GM18873 (cell line): ENCODE measurements around the gene ALCAM.
A peak's percentile ranks its signal among the peaks of the same experiment; 100 is the strongest.
"Not testable (repeated sequence)": the region's sequence is repeated elsewhere in the genome, so short reads cannot be mapped to it uniquely, and the experiment has no call there.

Source experiments
- ATAC-seq: cut with Tn5 transposase; IDR thresholded peaks from one replicate; pipeline ENCODE4 v1.9.1; 2021; ENCODE audit warnings: mild to moderate bottlenecking, moderate library complexity, moderate number of reproducible peaks; ENCODE audit not compliant: unreplicated experiment, low FRiP score

Gene ALCAM

DNA sequence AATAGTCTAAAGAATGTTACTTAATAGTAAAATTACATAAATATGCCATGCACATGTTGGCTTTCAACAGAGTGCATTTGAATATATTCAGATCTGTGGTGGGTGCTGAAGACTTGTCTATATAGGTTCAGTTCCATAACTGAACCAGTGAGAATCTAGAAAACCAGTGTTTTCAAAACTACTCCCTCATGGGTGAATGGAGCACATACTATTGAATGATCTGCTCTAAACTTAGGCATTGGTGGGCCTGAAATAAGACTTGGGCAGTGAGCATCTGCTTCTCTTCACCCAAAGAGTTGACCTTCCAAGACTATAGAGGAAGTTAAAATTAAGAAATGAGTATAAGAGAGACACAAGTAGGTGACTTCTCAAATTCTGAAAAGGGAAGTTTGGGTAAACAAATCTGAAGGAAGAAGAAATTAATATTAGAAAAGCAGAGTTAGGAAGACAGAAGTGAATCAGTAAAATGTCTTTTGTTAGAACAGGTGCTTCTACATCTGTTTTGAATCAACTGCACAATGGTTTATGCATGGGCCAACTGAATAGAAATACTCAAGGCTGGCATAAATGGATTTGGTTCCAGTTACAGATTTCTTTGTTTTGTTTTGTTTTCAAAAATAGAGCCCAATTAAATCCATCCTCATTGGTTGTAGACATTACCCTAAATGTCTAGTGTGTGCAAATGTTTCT, 19.3 kb downstream of the ALCAM start:
- peak; percentile 87 for ATAC-seq

DNA sequence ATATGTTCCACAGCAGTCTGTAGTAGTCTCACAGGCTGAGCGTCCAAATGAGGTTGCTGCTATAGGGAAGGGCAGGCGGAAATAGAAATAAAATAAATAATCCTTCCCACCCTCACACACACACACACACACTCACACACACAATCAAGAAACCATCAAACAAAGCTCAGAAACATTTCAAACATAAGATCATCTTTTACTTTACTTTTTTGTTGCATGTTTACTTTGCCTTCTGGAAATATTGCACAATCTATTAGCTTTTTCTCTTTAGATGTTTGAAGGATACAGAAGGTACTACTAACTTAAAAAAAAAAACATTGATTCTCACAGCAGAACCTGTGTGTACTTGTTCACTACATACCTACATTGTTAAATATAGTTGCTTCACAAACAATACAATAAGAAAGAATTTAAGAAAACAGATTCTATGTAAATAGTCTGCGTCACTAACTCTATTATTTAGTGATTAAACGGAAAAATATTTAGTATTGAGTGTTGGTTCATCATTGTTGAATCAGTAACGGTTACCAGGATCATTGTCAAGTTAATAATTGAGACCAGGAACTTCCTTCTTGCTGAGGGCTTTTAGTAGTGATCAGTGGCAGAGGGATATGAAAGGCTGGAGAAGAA, 20.5 kb downstream of the ALCAM start:
- ATAC-seq = no peak

DNA sequence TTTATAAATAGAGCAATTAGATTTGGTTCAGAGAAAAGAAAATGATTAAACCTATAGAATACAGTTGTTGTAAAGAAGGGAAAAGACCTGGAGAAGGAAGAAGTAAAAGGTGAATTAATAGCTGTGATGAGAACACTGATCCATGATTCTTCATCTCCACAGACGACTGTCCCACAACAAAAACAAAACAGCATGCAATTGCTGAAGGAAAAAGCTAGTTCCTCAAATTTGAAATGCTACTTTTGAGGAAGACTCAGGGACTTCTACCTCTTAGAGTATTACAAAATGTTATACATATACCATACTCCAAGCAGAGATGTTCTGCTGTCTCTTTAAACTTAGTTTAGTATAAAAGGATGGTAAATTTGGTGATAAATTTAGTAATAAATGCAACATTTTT, 21.5 kb downstream of the ALCAM start:
- ATAC-seq = no peak

DNA sequence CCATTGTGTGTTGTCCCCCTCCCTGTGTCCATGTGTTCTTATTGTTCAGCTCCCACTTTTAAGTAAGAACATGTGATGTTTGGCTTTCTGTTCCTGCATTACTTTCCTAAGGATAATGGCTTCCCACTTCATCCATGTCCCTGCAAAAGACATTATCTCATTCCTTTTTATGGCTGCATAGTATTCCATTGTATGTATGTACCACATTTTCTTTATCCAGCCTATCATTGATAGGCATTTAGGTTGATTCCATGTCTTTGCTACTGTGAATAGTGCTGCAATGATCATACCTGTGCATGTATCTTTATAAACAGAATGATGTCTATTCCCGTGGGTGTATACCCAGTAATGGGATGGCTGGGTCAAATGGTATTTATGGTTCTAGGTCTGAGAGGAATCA, 23.1 kb downstream of the ALCAM start:
- not testable (repeated sequence) for ATAC-seq

DNA sequence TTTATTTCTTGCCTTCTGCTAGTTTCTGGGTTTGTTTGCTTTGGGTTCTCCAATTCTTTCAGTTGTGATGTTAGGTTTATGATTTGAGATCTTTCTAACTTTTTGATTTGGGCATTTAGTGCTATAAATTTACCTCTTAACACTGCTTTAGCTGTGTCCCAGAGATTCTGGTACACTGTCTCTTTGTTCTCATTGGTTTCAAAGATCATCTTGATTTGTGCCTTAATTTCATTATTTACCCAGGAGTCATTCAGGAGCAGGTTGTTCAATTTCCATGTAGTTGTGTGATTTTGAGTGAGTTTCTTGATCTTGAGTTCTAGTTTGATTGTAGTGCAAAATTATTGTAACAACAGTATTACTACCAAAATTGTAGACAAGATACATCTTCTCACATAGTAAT, 25.9 kb downstream of the ALCAM start:
- ATAC-seq = not testable (repeated sequence)

DNA sequence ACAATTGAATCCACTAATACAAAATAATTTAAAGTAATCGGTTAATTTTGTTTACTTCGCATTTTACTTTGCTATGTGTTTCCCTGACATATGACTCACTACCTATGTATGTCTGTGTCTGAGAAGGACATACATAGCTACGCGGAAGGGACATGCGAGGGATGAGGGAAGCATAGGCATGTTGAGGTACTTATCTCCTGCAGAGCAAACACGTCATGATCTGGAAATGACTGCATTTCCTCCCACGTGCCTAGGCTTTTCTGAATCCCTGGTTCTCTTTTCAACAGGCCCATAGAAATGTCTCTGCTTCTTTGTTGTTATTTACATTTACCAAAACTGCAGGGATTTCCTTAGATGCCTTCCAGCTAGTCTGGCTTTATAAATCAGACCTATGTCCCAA, 27.5 kb downstream of the ALCAM start:
- ATAC-seq = no peak

DNA sequence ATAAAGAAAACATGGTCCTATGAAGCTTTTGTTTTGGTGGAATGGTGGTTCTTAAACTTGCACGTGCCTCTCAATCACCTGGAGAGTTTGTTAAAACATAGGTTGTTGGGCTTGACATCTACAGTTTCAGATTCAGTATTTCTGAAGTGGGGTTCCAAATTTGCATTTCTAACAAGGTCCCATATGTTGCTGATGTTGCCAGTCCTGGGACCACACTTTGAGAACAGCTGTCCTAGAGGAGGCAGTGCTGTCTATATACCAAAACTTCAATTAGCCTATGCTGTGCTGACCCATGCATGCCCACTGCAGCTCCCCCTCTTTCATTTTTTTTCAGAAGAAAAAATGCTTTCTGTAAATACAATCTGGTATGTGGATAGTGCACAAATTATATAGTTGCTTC, 31.3 kb downstream of the ALCAM start:
- peak; percentile 49 for ATAC-seq

DNA sequence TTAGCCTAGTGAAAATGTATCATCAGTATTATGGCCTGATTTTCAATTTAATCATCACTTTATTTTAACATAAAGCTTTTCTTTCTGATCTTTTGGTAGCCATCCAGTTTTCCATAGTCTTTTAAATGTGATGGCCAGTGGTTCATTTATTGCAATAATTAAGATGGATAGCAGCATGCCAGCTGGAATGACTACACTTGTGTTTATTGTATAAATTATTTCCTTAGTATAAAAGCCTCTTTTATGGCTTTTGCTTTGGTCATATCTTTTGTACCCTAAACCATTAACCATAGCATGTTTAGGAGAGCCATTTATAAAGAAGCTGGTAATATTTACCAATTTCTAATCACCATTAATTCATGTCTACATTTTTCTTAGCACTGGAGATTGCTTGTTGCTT, 31.7 kb downstream of the ALCAM start:
- no peak for ATAC-seq

DNA sequence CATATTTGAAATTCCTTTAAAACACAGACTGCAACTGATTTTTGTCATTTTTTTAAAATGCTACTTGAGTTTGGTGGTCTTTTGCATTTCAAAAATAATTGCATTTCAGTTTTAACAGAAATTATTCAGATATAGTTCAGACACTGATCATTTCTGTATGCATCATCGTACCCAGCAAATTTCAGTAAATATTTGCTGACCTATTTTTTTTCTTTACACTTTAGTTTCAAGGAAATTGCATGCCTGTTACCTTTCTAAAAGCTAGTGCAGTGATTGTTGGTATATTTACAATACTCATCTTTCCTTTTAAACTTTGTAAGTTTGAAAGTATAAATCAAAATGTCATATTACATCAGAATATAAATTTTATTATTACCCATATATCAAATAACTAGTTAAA, 32.4 kb downstream of the ALCAM start:
- ATAC-seq = no peak

DNA sequence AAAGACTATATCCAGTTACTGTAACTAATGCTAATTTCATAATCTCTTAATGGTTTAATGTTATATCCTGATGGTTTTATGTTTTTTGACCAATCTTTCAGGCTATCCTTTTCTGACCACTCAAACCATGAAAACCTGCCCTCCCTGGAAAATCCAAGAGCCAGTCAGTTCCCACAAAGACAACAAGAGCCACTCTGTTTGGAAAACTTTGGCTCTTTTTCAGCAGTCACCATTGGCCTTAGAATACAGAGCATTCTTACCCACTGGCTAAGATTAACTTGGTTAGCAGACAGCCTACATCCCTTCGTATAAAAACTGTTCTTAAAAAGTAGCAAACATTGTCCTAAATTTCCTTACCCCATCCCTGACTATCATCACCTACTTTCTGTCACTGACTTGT, 32.9 kb downstream of the ALCAM start:
- no peak for ATAC-seq

DNA sequence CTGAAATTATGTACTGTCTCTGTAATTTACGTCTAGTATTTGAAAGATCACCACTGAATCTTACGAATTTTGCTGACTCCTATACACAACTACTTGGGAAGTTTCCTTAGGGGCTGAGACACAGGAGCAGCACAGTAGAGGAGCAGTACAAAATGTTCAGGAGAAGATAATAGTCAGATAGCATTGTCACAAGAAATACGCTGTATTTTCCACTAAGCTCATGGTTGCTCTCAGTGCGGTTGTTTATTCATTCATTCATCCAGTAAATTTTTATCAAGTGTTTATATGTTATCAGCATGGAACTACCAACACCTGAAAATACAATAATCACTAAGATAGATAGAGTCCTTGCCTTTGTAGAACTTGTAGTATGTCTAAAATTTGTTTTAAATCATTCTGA, 34.5 kb downstream of the ALCAM start:
- ATAC-seq = no peak

DNA sequence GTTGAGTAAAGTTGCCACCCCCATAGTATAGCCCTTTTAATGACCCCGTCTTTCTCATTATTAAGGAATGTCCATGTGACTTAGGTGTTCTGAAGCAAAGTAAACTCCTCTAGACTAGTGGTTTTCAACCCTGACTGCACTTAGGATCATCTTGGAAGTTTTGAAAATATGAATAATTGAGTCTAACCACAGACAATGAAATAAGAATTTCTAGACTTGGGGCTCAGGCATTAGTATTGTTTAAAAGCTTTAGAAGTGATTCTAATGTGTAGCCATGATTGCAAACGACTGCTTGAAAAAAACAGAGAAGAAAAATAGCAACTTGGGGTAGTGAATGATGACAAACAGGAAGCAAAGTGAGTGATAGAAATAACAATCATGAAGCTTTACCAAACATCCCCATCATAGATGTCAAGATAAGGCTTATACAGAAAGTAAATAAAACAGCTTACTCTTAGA, 35.0 kb downstream of the ALCAM start:
- no peak for ATAC-seq

DNA sequence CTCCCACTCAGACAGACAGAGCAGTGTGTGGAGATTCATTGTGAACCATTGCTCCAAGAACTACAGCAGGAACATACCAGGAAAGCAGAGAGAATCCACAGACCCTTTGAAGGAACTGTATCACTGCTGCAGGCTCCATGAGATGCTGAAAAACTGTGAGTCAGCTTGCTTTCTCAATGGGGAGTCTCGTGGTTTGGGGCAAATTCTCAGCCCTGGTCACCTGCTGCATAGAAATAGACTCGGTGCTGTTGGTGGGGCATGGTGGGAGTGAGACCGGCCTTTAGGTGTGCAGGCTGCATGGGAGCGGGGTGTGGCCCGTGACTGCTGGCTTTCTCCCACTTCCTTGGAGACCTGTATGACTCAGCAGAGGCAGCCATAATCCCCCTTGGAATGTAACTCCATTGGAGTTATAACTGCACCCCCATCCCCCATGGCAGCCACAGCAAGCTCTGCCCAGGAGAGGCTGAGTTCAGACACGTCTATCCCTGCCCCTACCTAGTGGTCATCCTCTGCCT, 35.6 kb downstream of the ALCAM start:
- no peak for ATAC-seq

DNA sequence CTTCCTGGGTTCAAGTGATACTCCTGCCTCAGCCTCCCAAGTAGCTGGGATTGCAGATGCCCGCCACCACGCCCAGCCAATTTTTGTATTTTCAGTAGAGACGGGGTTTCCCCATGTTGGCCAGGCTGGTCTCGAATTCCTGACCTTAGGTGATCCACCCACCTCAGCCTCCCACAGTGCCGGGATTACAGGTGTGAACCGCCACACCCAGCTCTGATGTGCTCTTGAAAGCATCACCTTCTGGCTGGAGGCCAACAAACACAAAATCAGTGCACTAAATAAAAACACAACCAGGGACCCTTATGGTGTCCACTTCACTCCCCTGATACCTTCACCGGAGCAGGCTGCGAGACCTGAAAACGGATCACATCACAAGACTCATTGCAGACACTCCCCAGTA, 36.3 kb downstream of the ALCAM start:
- not testable (repeated sequence) for ATAC-seq

DNA sequence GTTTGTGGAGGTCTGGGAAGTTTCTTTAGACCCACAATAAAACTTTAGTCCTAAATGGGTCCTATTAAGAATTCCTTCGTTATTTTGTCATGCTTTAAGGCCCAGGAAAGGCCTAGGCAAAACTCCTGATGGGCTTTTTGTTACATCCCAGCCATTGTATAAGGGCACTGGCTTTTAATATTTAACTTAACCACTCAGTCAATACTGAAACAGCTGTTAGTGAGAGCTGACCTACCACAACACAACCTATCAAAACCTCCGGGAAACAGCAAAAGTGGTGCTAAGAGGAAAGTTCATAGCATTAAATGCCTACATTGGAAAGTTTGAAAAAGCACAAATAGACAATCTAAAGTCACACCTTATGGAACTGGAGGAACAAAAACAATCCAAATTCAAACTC, 39.6 kb downstream of the ALCAM start:
- ATAC-seq = no peak

DNA sequence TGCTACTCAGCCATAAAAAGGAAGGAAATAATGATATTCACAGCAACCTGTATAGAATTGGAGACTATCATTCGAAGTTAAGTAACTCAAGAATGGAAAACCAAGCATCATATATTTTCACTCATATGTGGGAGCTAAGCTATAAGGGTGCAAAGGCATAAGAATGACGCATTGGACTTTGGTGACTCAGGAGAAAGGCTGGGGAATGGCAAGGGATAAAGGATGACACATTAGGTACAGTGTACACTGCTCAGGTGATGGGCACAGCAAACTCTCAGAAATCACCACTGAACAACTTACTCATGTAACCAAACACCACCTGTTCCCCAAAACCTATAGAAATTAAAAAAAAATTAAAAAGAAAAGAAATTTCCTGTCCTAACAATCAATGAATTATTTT, 42.7 kb downstream of the ALCAM start:
- no peak for ATAC-seq

DNA sequence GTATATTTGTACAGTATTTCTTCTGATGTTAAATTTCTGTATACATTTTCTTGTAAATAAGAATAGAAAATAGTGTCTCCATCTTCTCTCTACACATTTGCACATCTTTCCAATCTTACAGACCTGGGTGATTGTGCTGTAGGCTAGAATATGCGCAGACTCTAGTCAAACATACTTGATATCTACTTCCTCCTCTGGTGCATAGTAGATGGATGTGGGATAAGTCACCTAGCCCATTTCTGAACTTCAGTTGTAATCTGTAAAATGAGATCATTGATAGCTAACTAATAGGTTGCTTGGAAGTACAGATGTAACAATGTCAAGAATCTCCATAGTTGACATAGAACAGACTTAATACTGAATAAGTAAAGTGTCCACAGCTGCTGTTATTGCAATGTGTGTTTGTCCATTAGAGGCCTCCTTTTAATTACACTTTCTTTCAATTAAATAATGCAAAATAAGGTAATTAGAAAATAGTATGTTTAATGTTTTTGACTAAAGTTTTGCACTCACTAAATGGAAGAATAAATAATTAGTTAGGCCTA, 46.7 kb downstream of the ALCAM start:
- no peak for ATAC-seq

DNA sequence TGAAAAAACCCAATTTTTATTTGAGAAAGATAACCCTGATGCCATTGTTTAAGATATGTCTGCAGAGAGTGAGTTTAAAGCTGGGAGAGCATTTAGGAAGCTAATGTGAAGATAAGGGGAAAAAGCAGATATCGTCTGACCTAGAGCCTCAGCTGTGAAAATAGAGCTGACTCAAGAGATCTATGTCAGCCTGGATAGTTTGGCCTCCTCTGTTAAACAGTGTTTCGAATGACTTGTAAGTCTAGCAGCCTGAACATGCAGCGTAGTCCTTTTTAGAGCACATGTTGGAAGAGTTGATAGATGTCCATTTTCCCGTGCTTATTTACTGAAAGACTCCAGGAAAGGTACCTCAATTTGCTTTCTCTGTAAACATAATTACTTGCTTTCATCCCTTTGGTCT, 48.1 kb downstream of the ALCAM start:
- no peak for ATAC-seq

DNA sequence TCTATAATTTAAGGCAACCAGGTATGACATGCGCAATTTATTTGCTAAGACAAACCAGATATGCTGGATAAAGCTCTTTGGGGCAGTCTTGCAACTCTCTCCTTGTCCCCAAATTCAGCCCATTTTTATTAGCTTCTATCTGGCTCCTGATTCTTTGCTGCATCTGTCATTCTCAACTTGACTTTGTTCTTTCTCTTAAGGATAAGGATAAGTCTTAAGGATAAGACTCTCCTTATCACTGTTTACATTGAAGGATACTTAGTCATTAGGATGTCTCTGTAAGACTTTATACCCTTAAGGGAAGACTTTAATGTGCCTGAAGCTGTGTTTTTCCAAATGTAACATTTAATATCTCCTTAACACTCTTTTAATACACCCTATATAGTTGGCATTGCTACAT, 49.2 kb downstream of the ALCAM start:
- ATAC-seq = no peak

DNA sequence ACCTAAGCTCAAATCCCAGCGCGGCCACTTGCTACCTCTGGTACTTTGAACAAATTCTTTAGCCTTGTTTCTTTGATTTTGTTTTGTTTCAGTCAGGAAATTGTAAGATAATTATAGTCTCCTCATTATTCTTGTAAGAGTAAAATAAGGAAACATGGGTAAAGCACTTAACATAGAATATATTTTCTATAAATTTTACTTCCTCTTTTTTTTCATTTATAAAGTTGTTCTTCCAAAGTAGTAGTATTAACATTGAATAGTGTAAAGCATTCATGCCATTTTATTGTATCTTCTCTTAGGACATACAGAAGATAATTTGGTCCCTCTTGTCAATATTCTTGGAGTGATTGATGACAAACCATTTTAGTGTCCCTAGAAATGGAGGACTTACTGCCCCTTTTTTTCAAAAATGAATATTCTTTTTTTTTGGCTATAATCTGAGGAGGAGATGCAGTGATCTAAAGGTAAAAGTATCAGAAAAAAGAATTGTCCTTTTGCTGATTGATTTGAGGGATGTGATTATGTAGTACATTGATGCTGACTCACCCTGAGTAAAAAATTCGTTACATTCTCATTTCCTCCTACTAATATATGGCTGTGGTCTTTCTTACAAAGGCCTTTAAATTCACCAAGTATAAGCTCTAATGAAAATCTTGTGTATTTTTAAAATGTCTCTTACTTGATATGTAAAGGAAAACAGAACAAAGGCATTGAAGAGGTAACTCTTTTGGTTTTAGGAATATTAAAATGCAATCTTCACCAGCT, 51.0 kb downstream of the ALCAM start:
- no peak for ATAC-seq

DNA sequence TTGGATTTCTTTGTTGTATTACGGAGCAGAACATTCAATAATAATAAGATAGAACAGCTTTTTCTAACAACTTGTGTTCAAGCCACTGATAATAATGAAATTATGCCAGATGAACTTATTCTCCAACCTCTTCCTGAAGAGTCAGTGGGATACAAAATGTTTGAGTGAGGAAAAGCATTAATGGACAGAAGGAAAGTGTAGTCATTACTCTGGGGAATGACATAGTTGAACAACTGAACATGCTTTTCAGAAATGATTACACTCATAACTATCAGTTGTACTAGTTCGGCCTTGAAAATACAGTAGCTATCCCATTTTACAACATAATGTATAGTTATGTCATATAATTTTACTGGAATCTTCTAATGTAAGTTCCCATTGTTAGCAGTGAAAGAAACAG, 55.9 kb downstream of the ALCAM start:
- ATAC-seq = no peak
